ENCODE measurements around the gene PDZD7.
A peak's percentile ranks its signal among the peaks of the same experiment; 100 is the strongest.

Gene PDZD7

DNA sequence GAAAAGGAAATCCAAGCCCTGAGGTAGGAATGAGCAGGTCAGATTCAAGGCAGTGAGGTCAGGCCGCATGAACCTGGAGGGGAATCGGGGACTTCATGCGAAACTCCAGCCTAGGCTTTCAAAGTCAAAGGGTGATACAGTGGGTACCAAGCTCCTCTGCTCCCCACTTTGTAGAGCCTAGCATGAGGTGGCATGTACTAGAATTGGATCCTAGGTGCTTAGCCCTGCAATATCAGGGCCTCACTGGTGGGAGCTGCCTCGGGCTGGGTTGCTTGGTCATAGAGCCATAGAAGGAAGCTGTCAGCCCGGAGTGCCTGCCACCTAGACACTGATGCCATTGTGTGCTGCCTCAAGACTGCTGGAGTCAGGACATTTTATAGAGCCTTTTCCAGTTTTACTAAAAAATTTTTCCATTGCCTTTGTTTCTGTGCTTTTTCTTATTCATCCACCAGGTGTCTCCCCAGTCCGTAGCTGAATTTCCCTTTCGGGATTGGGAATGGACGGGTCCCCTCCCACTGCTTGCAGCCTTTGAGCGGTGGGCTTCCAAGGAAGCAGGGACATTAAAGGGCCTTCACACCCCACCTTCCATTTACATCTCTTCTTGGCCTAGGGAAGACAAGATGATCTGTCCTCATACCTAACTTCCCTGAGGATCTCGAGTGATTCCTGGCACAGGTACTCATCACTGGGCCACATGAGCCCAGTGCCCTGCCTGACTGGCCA, 36.8 kb downstream of the PDZD7 start:
- Histone ChIP-seq H3K9me3 (ENCODE audit: control insufficient read depth, low read depth, low read length) (no peaks in the 10 kb centered on the region), H3K4me3 (ENCODE audit: low read length) (no peak overlapping the region), H3K27me3 (ENCODE audit: control insufficient read depth, insufficient read depth, low read length) (no peaks in the 10 kb centered on the region), H3K27ac (ENCODE audit: low read length) (no peak overlapping the region), H3K36me3 (ENCODE audit: control insufficient read depth, low read depth, low read length) (peaks cover 44% of the 10 kb centered on the region), H3K4me1 (ENCODE audit: control insufficient read depth, low read depth, low read length) (peaks cover 12% of the 10 kb centered on the region), H3K9ac (ENCODE audit: low read length) (no peak overlapping the region)

GRCh38 chr10:100989088-100989487, 41.8 kb downstream of the PDZD7 start:
- no peak overlapping the region for H3K4me3 ChIP-seq (ENCODE audit: low read length)
- H3K9me3 ChIP-seq (ENCODE audit: control insufficient read depth, low read depth, low read length), result no peaks in the 10 kb centered on the region
- peaks cover 4% of the 10 kb centered on the region for H3K4me1 ChIP-seq (ENCODE audit: control insufficient read depth, low read depth, low read length)
- no peak overlapping the region for H3K9ac ChIP-seq (ENCODE audit: low read length)
- H3K36me3 ChIP-seq (ENCODE audit: control insufficient read depth, low read depth, low read length), result peaks cover 41% of the 10 kb centered on the region
- H3K27ac ChIP-seq (ENCODE audit: low read length), result no peak overlapping the region
- H3K27me3 ChIP-seq (ENCODE audit: control insufficient read depth, insufficient read depth, low read length), result no peaks in the 10 kb centered on the region

DNA sequence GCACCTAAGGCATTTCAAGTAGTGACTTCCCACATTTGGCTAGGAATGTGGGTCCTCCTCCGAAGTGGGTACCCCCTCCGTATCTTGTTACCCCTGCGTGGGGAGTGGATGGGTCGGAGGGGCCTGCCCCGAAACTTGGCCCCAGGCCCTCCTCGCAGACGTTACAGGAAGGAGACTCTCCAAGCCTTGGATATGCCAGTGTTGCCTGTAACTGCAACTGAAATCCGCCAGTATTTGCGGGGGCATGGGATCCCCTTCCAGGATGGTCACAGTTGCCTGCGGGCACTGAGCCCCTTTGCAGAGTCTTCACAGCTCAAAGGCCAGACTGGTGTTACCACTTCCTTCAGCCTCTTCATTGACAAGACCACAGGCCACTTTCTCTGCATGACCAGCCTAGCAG, 42.8 kb downstream of the PDZD7 start:
- Histone ChIP-seq H3K4me3 (ENCODE audit: low read length) (peak overlapping the region; percentile 99), H3K4me1 (ENCODE audit: control insufficient read depth, low read depth, low read length) (peaks cover 4% of the 10 kb centered on the region), H3K9me3 (ENCODE audit: control insufficient read depth, low read depth, low read length) (no peaks in the 10 kb centered on the region), H3K27ac (ENCODE audit: low read length) (no peak overlapping the region), H3K27me3 (ENCODE audit: control insufficient read depth, insufficient read depth, low read length) (no peaks in the 10 kb centered on the region), H3K36me3 (ENCODE audit: control insufficient read depth, low read depth, low read length) (peaks cover 33% of the 10 kb centered on the region), H3K9ac (ENCODE audit: low read length) (peak overlapping the region; percentile 96)

DNA sequence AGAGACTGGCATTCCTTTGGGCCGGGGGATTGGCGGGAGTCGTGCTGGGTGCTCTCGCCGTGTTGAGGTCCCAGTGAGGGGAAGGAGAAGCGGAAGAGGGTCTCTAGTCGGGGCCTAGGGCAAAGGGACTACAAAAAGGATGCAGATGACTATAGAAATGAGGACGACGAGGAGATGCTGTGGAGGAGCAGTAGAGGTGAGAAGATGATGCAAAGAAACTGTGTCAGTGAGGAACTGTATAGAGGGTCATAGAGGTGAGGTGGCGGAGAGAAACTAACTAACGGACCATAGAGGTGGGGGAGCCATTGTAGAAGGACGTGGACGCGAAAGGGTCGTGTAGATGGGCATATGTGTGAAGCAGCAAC, 43.3 kb downstream of the PDZD7 start:
- peak overlapping the region; percentile 99 for H3K4me3 ChIP-seq (ENCODE audit: low read length)
- H3K9me3 ChIP-seq (ENCODE audit: control insufficient read depth, low read depth, low read length), result no peaks in the 10 kb centered on the region
- H3K27me3 ChIP-seq (ENCODE audit: control insufficient read depth, insufficient read depth, low read length), result no peaks in the 10 kb centered on the region
- peaks cover 28% of the 10 kb centered on the region for H3K36me3 ChIP-seq (ENCODE audit: control insufficient read depth, low read depth, low read length)
- H3K4me1 ChIP-seq (ENCODE audit: control insufficient read depth, low read depth, low read length), result peaks cover 4% of the 10 kb centered on the region
- peak overlapping the region; percentile 73 for H3K27ac ChIP-seq (ENCODE audit: low read length)
- H3K9ac ChIP-seq (ENCODE audit: low read length), result peak overlapping the region; percentile 96

GRCh38 chr10:100986952-100987684, 43.8 kb downstream of the PDZD7 start, which contains the start of the genes MRPL43 and TWNK:
TSS of gene MRPL43 (minus strand) at chr10:100987497. CDS start at chr10:100987443, 54 bp downstream.
TSS of gene TWNK (plus strand) at chr10:100987543. CDS start at chr10:100988211, 668 bp downstream.
- H3K36me3 ChIP-seq (ENCODE audit: control insufficient read depth, low read depth, low read length), result peaks cover 31% of the 10 kb centered on the region
- H3K9ac ChIP-seq (ENCODE audit: low read length), result peak within 1 kb of the TSS; percentile 96
- peak within 1 kb of the TSS; percentile 99 for H3K4me3 ChIP-seq (ENCODE audit: low read length)
- peak within 1 kb of the TSS; percentile 73 for H3K27ac ChIP-seq (ENCODE audit: low read length)
- no peaks in the 10 kb centered on the region for H3K27me3 ChIP-seq (ENCODE audit: control insufficient read depth, insufficient read depth, low read length)
- no peaks in the 10 kb centered on the region for H3K9me3 ChIP-seq (ENCODE audit: control insufficient read depth, low read depth, low read length)
- peaks cover 4% of the 10 kb centered on the region for H3K4me1 ChIP-seq (ENCODE audit: control insufficient read depth, low read depth, low read length)

DNA sequence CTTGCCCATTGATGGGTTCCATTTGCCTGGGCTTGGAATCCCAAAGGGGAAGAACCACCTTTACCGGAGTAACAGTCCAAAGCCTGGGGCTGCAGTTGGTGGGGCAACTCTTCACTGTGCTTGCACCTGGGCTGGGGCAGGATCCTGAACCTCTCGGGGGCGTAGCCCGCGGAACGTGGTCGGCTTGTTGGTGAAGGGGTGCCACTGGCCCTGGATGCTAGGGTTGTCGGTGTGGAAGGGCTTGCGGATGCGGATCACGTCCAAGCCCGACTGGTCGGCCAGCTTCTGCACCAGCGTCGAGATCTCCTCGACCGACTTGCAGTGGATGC, 44.3 kb downstream of the PDZD7 start:
- Histone ChIP-seq H3K27ac (ENCODE audit: low read length) (no peak overlapping the region), H3K9ac (ENCODE audit: low read length) (peak overlapping the region; percentile 96), H3K9me3 (ENCODE audit: control insufficient read depth, low read depth, low read length) (no peaks in the 10 kb centered on the region), H3K4me1 (ENCODE audit: control insufficient read depth, low read depth, low read length) (peaks cover 4% of the 10 kb centered on the region), H3K36me3 (ENCODE audit: control insufficient read depth, low read depth, low read length) (peaks cover 33% of the 10 kb centered on the region), H3K27me3 (ENCODE audit: control insufficient read depth, insufficient read depth, low read length) (no peaks in the 10 kb centered on the region), H3K4me3 (ENCODE audit: low read length) (peak overlapping the region; percentile 99)

- Histone ChIP-seq H3K9ac (ENCODE audit: low read length) (no peak overlapping the region), H3K36me3 (ENCODE audit: control insufficient read depth, low read depth, low read length) (peaks cover 31% of the 10 kb centered on the region), H3K27ac (ENCODE audit: low read length) (no peak overlapping the region), H3K4me3 (ENCODE audit: low read length) (no peak overlapping the region), H3K4me1 (ENCODE audit: control insufficient read depth, low read depth, low read length) (peaks cover 4% of the 10 kb centered on the region), H3K9me3 (ENCODE audit: control insufficient read depth, low read depth, low read length) (no peaks in the 10 kb centered on the region), H3K27me3 (ENCODE audit: control insufficient read depth, insufficient read depth, low read length) (no peaks in the 10 kb centered on the region)
Measured at GRCh38 chr10:100985336-100985735, 45.6 kb downstream of the PDZD7 start.

GRCh38 chr10:100984672-100985177, 46.2 kb downstream of the PDZD7 start:
- no peak overlapping the region for H3K9ac ChIP-seq (ENCODE audit: low read length)
- H3K4me3 ChIP-seq (ENCODE audit: low read length), result no peak overlapping the region
- no peaks in the 10 kb centered on the region for H3K27me3 ChIP-seq (ENCODE audit: control insufficient read depth, insufficient read depth, low read length)
- no peaks in the 10 kb centered on the region for H3K9me3 ChIP-seq (ENCODE audit: control insufficient read depth, low read depth, low read length)
- H3K27ac ChIP-seq (ENCODE audit: low read length), result no peak overlapping the region
- H3K36me3 ChIP-seq (ENCODE audit: control insufficient read depth, low read depth, low read length), result peaks cover 26% of the 10 kb centered on the region
- H3K4me1 ChIP-seq (ENCODE audit: control insufficient read depth, low read depth, low read length), result peaks cover 4% of the 10 kb centered on the region

- Histone ChIP-seq H3K9ac (ENCODE audit: low read length) (no peak overlapping the region), H3K9me3 (ENCODE audit: control insufficient read depth, low read depth, low read length) (no peaks in the 10 kb centered on the region), H3K27me3 (ENCODE audit: control insufficient read depth, insufficient read depth, low read length) (no peaks in the 10 kb centered on the region), H3K4me1 (ENCODE audit: control insufficient read depth, low read depth, low read length) (peaks cover 4% of the 10 kb centered on the region), H3K4me3 (ENCODE audit: low read length) (no peak overlapping the region), H3K36me3 (ENCODE audit: control insufficient read depth, low read depth, low read length) (peaks cover 19% of the 10 kb centered on the region), H3K27ac (ENCODE audit: low read length) (no peak overlapping the region)
Measured at GRCh38 chr10:100983868-100984671, 46.9 kb downstream of the PDZD7 start.

- H3K9me3 ChIP-seq (ENCODE audit: control insufficient read depth, low read depth, low read length), result no peaks in the 10 kb centered on the region
Measured at GRCh38 chr10:100982916-100983830, 47.8 kb downstream of the PDZD7 start.

More at GRCh38 chr10:100982916-100983830, 47.8 kb downstream of the PDZD7 start:
- H3K36me3 ChIP-seq (ENCODE audit: control insufficient read depth, low read depth, low read length), result peaks cover 18% of the 10 kb centered on the region
- H3K4me1 ChIP-seq (ENCODE audit: control insufficient read depth, low read depth, low read length), result peaks cover 4% of the 10 kb centered on the region
- H3K27ac ChIP-seq (ENCODE audit: low read length), result no peak overlapping the region
- H3K27me3 ChIP-seq (ENCODE audit: control insufficient read depth, insufficient read depth, low read length), result no peaks in the 10 kb centered on the region
- H3K9ac ChIP-seq (ENCODE audit: low read length), result no peak overlapping the region
- no peak overlapping the region for H3K4me3 ChIP-seq (ENCODE audit: low read length)
